ENCODE measurements around the gene SEPTIN7. TPM values are rescaled to one million over a fixed set of nuclear protein-coding genes. Genes with fewer than 3 reads are reported as not detected.

Gene SEPTIN7
- total and polyA plus RNA-seq, 3 donors from 2014 or later, result 137 to 194 (median 182) TPM

- intact Hi-C loops (cut with DNase I; ENCODE audit: low total_unique reads), result no loop called here
- TF ChIP-seq CTCF (IDR thresholded peaks at IDR 0.05) (no peak), POLR2A (IDR thresholded peaks at IDR 0.05) (no peak)
- no peaks in the 10 kb centered on the region for H3K9me3 ChIP-seq
- 94 to 100% methylated on average over 1 of the region's 1 CpG for WGBS, 2 donors
- no peak overlapping the region for H3K4me3 ChIP-seq
- no peaks in the 10 kb centered on the region for H3K27me3 ChIP-seq
- H3K36me3 ChIP-seq (ENCODE audit: low read depth, missing control alignments), result no peaks in the 10 kb centered on the region
- no peak overlapping the region for H3K27ac ChIP-seq
- no peaks in the 10 kb centered on the region for H3K4me1 ChIP-seq
- no peak for DNase-seq
Observed at GRCh38 chr7:35839860-35840854, 39.3 kb downstream of the SEPTIN7 start.

GRCh38 chr7:35846816-35847412, 46.1 kb downstream of the SEPTIN7 start:
- 93 to 98% methylated on average over 9 to 11 of the region's 11 CpGs for WGBS, 2 donors
- no peaks in the 10 kb centered on the region for H3K4me1 ChIP-seq
- H3K9me3 ChIP-seq, result no peaks in the 10 kb centered on the region
- H3K27ac ChIP-seq, result no peak overlapping the region
- no peaks in the 10 kb centered on the region for H3K36me3 ChIP-seq (ENCODE audit: low read depth, missing control alignments)
- intact Hi-C loops (cut with DNase I; ENCODE audit: low total_unique reads), result no loop called here
- H3K27me3 ChIP-seq, result no peaks in the 10 kb centered on the region
- no peak overlapping the region for H3K4me3 ChIP-seq
- TF ChIP-seq POLR2A (IDR thresholded peaks at IDR 0.05) (no peak), CTCF (IDR thresholded peaks at IDR 0.05) (no peak)
- DNase-seq, result no peak

GRCh38 chr7:35848725-35849124, 47.9 kb downstream of the SEPTIN7 start:
- Histone ChIP-seq H3K9me3 (no peaks in the 10 kb centered on the region), H3K4me1 (no peaks in the 10 kb centered on the region), H3K27ac (no peak overlapping the region), H3K36me3 (ENCODE audit: low read depth, missing control alignments) (no peaks in the 10 kb centered on the region), H3K4me3 (no peak overlapping the region), H3K27me3 (no peaks in the 10 kb centered on the region)
- no peak for TF ChIP-seq CTCF (IDR thresholded peaks at IDR 0.05)
- no peak for TF ChIP-seq POLR2A (IDR thresholded peaks at IDR 0.05)
- no peak for DNase-seq
- intact Hi-C loops (cut with DNase I; ENCODE audit: low total_unique reads), result no loop called here
- 57 to 68% methylated on average over 2 of the region's 2 CpGs for WGBS, 2 donors

GRCh38 chr7:35849158-35849831, 48.4 kb downstream of the SEPTIN7 start:
- no peak for DNase-seq
- no peak for TF ChIP-seq CTCF (IDR thresholded peaks at IDR 0.05)
- TF ChIP-seq POLR2A (IDR thresholded peaks at IDR 0.05), result no peak
- no peak overlapping the region for H3K4me3 ChIP-seq
- no peak overlapping the region for H3K27ac ChIP-seq
- intact Hi-C loops (cut with DNase I; ENCODE audit: low total_unique reads), result no loop called here
- H3K27me3 ChIP-seq, result no peaks in the 10 kb centered on the region
- no peaks in the 10 kb centered on the region for H3K4me1 ChIP-seq
- no peaks in the 10 kb centered on the region for H3K36me3 ChIP-seq (ENCODE audit: low read depth, missing control alignments)
- 68 to 72% methylated on average over 7 of the region's 7 CpGs for WGBS, 2 donors
- no peaks in the 10 kb centered on the region for H3K9me3 ChIP-seq
